ENCODE results near the gene DRC3. TPM values are rescaled to one million over a fixed set of nuclear protein-coding genes. Genes with fewer than 3 reads are reported as not detected.

The DRC3 gene
- total RNA-seq, 4 donors from 2014 or later = 0.60 to 4.6 (median 1.9) TPM

- ATAC-seq (ENCODE audit: low FRiP score) = no peak
- DNase-seq (ENCODE audit: low spot score) = no peak
- no peak for TF ChIP-seq CTCF (IDR thresholded peaks at IDR 0.05)
These were observed 65.6 kb downstream of the DRC3 start for GRCh38 chr17:18038149-18038850.

- TF ChIP-seq CTCF (IDR thresholded peaks at IDR 0.05) = no peak
- DNase-seq (ENCODE audit: low spot score) = peak; percentile 98
- peak; percentile 97 for ATAC-seq (ENCODE audit: low FRiP score)
These were observed 66.3 kb downstream of the DRC3 start, which contains the start of the genes ATPAF2 and GID4 for GRCh38 chr17:18038861-18039534. ATPAF2 (minus strand) TSS chr17:18039168; CDS start chr17:18039013, 155 bp downstream. GID4 (plus strand) TSS chr17:18039408; CDS start chr17:18039465, 57 bp downstream.

GRCh38 chr17:18039535-18040260 lies 67.0 kb downstream of the DRC3 start:
- peak; percentile 60 for ATAC-seq (ENCODE audit: low FRiP score)
- no peak for TF ChIP-seq CTCF (IDR thresholded peaks at IDR 0.05)
- DNase-seq (ENCODE audit: low spot score) = no peak

GRCh38 chr17:18040261-18040858 lies 67.7 kb downstream of the DRC3 start:
- no peak for TF ChIP-seq CTCF (IDR thresholded peaks at IDR 0.05)
- DNase-seq (ENCODE audit: low spot score) = no peak
- ATAC-seq (ENCODE audit: low FRiP score) = no peak

- DNase-seq (ENCODE audit: low spot score) = no peak
- no peak for ATAC-seq (ENCODE audit: low FRiP score)
- TF ChIP-seq CTCF (IDR thresholded peaks at IDR 0.05) = no peak
These were observed 69.1 kb downstream of the DRC3 start for GRCh38 chr17:18041776-18042175.

- TF ChIP-seq CTCF (IDR thresholded peaks at IDR 0.05) = no peak
- DNase-seq (ENCODE audit: low spot score) (no peak), ATAC-seq (ENCODE audit: low FRiP score) (no peak)
These were observed 70.3 kb downstream of the DRC3 start for GRCh38 chr17:18042983-18043382.
